ENCODE results near the gene ANO10. TPM values are rescaled to one million over a fixed set of nuclear protein-coding genes. Genes with fewer than 3 reads are reported as not detected.

ANO10 gene
- total and polyA plus RNA-seq, 2 of the 8 experiments (the other 6 are each of a cell fraction or from before 2014, with no cell fraction given), result 38.0 to 53.2 TPM

DNA sequence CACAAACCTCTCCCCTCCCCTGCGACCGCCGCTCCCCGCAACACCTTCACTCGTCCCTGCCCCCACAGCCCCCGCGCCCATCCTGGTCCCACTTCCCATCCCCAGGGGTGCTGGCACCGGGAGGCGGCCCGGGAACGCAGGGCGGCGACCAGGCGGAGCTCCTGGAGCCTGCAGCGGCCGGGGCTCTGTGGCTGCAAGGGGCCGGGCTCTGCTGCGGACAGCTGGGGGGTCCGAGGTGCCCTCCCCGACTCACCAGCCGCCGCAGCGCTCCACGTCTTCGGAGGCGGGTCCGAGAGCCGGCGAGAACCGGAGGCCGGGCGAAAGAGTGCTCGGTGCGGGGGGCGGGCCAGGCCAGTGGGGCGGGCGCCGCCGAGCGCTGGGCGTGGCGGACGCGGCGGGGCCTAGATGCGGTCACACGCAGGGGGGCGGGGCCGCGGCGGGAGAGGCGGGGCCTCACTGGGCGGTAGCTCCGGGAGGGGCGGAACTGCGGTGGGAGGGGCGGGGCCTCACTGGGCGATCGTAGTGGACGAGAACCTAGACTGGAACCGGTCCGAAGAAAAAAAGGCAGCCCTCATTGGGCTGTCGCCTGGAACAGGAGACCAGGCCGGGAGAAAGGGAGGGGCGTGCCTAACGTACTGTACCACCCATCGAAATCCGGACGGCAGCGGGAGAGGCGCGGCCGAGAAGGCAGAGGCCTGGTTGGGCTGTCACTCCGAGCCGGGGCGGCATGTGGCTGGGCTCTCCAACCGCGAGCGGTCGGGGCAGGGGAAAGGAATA is at the start of gene ANO10 (continued):
- TF ChIP-seq MAFK (IDR thresholded peaks at IDR 0.05; ENCODE audit: low read depth, low read length) (no peak), CREB1 (IDR thresholded peaks at IDR 0.05) (peak; percentile 47), POLR2AphosphoS5 (IDR thresholded peaks at IDR 0.05; ENCODE audit: low read depth, low read length) (peak; percentile 28; the same call in 1 of the 2 replicates), CHD7 (IDR thresholded peaks at IDR 0.05; ENCODE audit: insufficient replicate concordance, low read length) (no peak), EGR1 (IDR thresholded peaks at IDR 0.05; ENCODE audit: borderline replicate concordance, low read depth, low read length) (no peak), POLR2A (IDR thresholded peaks at IDR 0.05; ENCODE audit: control extremely low read depth in 1 of 2, low read depth in 2 of 2, low read length in 2 of 2) (peak in 1 of 2 experiments; percentile 73; a peak in 2 of 3 replicates), CEBPB (IDR thresholded peaks at IDR 0.05; ENCODE audit: low read depth, low read length) (no peak), ATF3 (IDR thresholded peaks at IDR 0.05; ENCODE audit: insufficient read depth, low read depth, low read length) (no peak), SIRT6 (IDR thresholded peaks at IDR 0.05; ENCODE audit: low read length) (no peak), EP300 (IDR thresholded peaks at IDR 0.05; ENCODE audit: borderline replicate concordance in 1 of 2, low read depth in 2 of 2, low read length in 2 of 2) (no peak), KDM5A (IDR thresholded peaks at IDR 0.05; ENCODE audit: low read length) (no peak)

All from H1 (cell line).